Cerebellar nuclear complex (tissue), 1 donor: ENCODE measurements around the gene KRTAP3-1.
"Not testable (repeated sequence)": the region's sequence is repeated elsewhere in the genome, so short reads cannot be mapped to it uniquely, and the experiment has no call there.

Experiments used
- DNase-seq, 2 experiments: peaks; one replicate each; lab custom pipeline; 2025; lab: John Stamatoyannopoulos, UW

Gene KRTAP3-1

DNA sequence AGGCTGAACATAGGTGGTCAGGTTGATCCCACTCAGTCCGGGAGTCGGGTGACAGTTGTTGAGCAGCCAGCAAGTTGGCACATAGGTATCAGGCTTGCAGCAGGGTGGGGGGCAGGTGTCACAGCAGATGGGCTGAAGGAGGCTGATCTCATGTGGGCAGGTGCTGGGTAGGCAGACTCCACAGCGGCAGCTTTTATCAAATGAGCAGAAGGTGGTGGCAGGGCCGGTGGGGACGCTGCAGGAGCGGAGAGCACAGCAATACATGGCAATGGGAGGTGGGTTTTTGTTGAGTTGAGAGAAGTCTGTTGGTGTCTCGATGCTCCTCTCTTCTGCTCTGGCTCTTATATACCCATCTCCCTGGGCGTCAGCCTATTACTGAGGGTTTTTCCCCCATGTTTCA lies at the start of gene KRTAP3-1:
Gene KRTAP3-1 (minus strand): TSS at position 318 of the 400 bp plus-strand sequence. CDS start 54 bp downstream, at position 264.
- DNase-seq, result no peak

GRCh38 chr17:41057547-41057946 lies 48.6 kb upstream of the KRTAP3-1 start:
- no peak for DNase-seq

DNA sequence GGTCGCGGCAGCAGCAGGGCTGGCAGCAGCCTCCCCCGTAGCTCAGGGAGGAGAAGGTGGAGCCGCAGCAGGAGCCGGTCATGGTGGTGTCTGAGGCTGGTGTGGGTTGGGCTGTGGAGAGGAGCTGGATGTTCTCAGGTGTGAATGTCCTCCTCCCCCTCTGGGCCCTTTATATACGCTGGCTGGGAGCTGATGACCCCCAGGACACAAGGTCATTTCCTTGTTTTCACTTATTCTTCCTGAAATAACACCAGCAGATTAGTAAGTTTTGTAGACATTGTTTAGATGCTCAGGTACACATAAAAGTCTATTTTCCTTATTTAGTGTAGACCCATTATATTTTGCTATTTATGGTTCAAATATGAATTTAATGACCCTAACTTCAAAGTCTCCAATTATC lies 46.2 kb upstream of the KRTAP3-1 start, which contains the start of gene KRTAP2-2:
Gene KRTAP2-2 (minus strand): TSS at position 101 of the 400 bp plus-strand sequence. CDS start 19 bp downstream, at position 82.
- not testable (repeated sequence) for DNase-seq

DNA sequence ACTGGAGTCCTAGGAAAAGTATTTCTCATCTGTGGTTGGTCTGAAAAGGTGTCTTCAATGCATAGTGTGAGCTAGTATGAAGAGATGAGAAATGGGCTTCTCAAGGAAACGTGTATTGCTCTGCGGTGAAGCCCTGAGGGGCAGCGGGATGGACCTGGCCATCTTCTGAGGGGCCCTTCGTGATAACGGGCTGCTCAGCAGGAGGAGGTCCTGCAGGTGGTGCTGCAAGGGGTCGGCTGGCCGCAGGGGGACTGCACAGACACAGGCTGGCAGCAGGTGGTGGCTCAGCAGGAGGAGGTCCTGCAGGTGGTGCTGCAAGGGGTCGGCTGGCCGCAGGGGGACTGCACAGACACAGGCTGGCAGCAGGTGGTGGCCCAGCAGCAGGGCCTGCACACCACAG lies 45.6 kb upstream of the KRTAP3-1 start:
- DNase-seq, result not testable (repeated sequence)

DNA sequence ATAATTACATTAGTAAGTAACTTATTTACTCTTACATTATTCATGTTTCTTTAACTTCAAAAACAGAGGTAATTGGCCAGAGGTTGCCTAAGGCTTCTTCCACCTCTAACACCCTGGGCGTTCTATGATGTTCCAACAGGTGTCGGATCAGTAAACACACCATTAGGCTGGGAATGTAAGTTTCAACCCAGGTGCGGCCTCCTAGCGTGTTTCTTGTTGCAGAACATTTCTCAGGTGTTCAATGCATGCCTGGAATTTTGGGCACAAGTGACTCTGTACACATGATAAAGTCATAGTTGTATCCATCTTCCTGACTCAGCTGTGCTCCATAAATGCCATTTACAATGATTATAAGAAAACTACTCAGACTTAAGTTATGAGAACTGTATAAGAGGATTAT lies 45.1 kb upstream of the KRTAP3-1 start:
- no peak for DNase-seq

- DNase-seq, result no peak
Observed at GRCh38 chr17:41052566-41052965, 43.6 kb upstream of the KRTAP3-1 start.

GRCh38 chr17:41049110-41049509 lies 40.2 kb upstream of the KRTAP3-1 start:
- no peak for DNase-seq

DNA sequence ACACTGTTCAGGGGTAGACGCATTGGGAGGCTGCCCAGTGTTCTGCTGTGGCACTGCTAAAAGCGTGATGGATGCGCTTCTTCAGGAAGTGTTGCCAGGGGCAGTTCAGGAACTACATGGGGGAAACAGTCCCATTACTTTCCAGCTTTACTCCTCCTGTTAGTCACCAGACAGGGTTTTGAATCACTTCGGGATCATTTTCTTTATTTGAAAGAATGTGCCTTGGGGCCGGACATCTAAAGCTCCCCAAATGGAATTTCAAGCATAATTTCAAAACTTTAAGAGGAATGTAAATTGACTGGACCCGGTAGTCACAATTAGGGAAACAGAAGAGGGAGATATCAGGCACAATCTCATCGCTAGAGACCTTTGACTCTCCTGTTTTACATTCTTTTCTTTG lies 39.5 kb upstream of the KRTAP3-1 start:
- no peak for DNase-seq

DNA sequence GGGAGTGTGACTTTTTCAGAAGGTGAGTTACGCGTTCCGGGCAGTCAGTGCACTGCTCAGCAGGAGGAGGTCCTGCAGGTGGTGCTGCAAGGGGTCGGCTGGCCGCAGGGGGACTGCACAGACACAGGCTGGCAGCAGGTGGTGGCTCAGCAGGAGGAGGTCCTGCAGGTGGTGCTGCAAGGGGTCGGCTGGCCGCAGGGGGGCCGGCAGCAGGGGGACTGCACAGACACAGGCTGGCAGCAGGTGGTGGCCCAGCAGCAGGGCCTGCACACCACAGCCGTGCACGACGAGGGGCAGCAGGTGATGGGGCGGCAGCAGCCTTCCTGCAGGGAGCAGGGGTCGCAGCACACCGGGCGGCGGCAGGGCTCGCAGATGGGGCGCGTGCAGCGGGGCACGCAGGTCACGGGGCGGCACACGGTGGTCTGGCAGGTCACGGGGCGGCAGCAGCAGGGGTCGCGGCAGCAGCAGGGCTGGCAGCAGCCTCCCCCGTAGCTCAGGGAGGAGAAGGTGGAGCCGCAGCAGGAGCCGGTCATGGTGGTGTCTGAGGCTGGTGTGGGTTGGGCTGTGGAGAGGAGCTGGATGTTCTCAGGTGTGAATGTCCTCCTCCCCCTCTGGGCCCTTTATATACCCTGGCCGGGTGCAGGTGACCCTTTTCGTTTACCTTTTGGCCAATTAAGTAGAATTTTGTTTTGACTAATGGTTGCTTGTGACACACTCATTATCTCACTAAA lies 38.0 kb upstream of the KRTAP3-1 start, which contains the start of gene KRTAP2-1:
Gene KRTAP2-1 (minus strand): TSS at position 582 of the 731 bp plus-strand sequence. CDS start 49 bp downstream, at position 533.
- not testable (repeated sequence) for DNase-seq

- no peak for DNase-seq
Observed at GRCh38 chr17:41042953-41043352, 34.0 kb upstream of the KRTAP3-1 start.

DNA sequence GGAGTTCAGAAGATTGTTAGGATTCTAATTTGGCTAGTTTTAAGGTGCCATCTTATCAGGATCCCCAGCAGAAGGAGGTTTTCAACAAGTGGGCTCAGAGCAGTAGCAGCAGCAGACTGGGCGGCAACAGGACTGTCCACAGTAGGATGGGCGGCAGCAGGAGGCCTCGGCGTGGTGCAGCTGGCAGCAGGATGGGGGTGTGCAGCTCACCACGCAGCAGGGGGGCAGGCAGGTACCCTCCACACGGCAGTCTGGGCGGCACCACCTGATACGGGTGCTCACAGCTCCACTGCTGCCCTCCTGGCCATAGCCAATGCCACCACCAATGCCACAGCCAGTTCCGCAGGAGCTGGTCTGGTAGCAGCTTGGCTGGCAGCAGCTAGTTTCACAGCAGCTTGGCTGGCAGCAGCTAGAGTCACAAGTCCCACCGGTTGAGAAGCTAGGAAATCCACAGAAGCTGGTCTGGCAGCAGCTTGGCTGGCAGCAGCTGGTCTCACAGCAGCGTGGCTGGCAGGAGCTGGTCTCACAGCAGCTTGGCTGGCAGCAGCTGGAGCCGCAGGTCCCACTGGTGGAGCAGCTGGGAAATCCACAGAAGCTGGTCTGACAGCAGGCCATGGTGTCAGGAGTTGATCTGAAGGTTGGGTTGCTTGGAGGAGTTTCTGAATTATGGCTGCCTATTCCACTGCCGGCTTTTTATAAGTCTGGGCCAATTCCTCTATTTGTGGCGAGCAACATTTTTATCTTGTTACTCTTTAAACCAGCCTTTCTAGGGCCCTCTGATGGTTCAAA lies 32.0 kb upstream of the KRTAP3-1 start, which contains the start of gene KRTAP1-1:
Gene KRTAP1-1 (minus strand): TSS at position 668 of the 789 bp plus-strand sequence. CDS start 53 bp downstream, at position 615.
- DNase-seq, result not testable (repeated sequence)

- DNase-seq, result no peak
Observed at GRCh38 chr17:41037853-41038350, 29.0 kb upstream of the KRTAP3-1 start.

- DNase-seq, result not testable (repeated sequence)
Observed at GRCh38 chr17:41034346-41034935, 25.5 kb upstream of the KRTAP3-1 start, which contains the start of gene KRTAP1-3. TSS of gene KRTAP1-3 (minus strand) at chr17:41034874. CDS start at chr17:41034821, 53 bp downstream.

DNA sequence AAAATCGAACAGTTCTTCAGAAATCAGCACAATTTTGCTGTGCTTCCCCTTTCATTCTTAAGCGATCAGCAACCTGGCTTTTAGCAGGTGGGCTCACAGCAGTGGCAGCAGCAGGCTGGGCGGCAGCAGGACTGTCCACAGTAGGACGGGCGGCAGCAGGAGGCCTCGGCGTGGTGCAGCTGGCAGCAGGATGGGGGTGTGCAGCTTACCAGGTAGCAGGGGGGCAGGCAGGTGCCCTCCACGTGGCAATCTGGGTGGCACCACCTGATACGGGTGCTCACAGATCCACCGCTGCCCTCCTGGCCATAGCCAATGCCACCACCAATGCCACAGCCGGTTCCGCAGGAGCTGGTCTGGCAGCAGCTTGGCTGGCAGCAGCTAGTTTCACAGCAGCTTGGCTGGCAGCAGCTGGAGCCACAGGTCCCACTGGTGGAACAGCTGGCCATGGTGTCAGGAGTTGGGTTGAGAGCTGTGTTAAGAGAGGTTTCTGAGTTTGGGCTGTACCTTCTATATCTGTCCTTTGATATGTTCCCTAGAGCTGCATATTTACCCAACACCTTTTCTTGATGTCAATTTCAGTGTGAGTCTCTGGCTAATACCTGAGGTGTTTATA lies 20.8 kb upstream of the KRTAP3-1 start, which contains the start of gene KRTAP1-4:
Gene KRTAP1-4 (minus strand): TSS at position 563 of the 613 bp plus-strand sequence. CDS start 117 bp downstream, at position 446.
- DNase-seq, result no peak

DNA sequence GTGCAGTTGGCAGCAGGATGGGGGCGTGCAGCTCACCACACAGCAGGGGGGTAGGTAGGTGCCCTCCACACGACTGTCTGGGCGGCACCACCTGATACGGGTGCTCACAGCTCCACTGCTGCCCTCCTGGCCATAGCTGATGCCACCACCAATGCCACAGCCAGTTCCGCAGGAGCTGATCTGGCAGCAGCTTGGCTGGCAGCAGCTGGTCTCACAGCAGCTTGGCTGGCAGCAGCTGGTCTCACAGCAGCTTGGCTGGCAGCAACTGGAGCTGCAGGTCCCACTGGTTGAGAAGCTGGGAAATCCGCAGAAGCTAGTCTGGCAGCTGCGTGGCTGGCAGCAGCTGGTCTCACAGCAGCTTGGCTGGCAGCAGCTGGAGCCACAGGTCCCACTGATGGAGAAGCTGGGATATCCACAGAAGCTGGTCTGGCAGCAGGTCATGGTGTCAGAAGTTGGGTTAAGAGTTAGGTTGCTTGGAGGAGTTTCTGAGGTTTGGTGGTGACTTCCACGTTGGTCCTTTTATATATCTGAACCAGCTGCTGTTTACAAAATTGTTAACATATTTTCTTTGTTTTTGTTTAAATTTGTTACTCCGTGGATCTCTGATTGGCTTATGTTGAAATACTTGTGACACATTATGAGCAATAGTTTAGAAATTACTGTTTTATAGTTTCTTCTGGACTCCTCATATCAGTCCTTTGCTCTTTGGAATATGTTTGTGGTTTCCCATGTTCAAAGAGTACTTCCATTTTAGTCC lies 18.0 kb upstream of the KRTAP3-1 start, which contains the start of gene KRTAP1-5:
Gene KRTAP1-5 (minus strand): TSS at position 494 of the 757 bp plus-strand sequence. CDS start 53 bp downstream, at position 441.
- no peak for DNase-seq

GRCh38 chr17:41024697-41025096 lies 15.8 kb upstream of the KRTAP3-1 start:
- DNase-seq, result no peak

DNA sequence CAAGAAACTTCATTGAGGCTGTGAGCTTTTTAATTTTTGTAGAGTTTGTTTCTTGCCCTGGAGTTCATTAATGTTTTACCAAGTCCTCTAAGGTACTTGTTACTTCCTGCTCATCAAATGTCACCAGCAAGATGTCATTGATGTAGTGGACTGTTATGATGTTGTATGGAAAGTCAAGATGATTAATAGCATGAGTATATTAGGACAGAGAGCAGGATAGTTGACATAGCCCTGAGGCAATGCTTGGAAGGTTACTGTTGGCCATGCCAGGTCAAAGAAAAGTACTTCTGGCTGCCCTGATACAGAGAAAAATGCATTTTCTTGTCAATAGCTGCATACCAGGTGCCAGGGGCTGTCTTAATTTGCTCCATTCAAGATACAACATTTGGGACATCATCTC lies 11.4 kb upstream of the KRTAP3-1 start:
- no peak for DNase-seq

GRCh38 chr17:41019415-41019814 lies 10.5 kb upstream of the KRTAP3-1 start:
- DNase-seq, result no peak

GRCh38 chr17:41018541-41018940 lies 9.6 kb upstream of the KRTAP3-1 start:
- DNase-seq, result no peak

DNA sequence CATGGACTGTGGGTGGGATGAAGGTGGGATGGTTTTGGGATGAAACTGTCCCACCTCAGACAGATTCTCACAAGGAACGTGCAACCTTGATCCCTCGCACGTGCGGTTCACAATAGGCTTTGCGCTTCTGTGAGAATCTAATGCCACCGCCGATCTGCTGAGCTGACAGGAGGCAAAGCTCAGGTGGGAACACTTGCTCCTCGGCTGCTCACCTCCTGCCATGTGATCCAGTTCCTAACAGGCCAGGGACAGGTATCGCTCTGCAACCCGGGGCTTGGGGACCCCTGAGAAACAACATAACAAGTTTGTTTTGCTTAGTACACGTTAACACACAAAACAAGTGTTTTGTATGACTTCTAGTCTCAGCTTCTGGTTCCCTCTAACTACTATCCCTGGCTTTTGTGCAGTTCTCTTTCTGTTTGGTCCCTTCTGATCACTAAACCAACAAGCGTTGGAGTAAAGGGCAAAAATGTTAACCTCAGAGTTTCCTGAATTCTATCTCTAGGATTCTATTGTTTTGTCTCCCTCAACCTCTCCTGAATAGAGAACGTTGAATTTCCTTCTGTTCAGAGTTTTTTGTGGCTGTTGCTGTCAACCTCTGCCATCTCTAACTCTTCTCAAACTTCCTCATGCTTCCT lies 7.8 kb upstream of the KRTAP3-1 start:
- no peak for DNase-seq
